ENCODE measurements around the gene MARCO.
"Not testable (repeated sequence)": the region's sequence is repeated elsewhere in the genome, so short reads cannot be mapped to it uniquely, and the experiment has no call there.

Gene MARCO

GRCh38 chr2:119009110-119009509, 67.1 kb downstream of the MARCO start:
- no peak for DNase-seq

- no peak for DNase-seq
Observed at GRCh38 chr2:119010336-119010735, 68.3 kb downstream of the MARCO start.

GRCh38 chr2:119011162-119011909, 69.3 kb downstream of the MARCO start:
- DNase-seq = no peak

- no peak for DNase-seq
Observed at GRCh38 chr2:119011910-119012209, 69.9 kb downstream of the MARCO start.

- no peak for DNase-seq
Observed at GRCh38 chr2:119012345-119013301, 70.6 kb downstream of the MARCO start.

- DNase-seq = no peak
Observed at GRCh38 chr2:119013671-119014070, 71.7 kb downstream of the MARCO start.

- no peak for DNase-seq
Observed at GRCh38 chr2:119015845-119016244, 73.9 kb downstream of the MARCO start.

GRCh38 chr2:119019521-119019920, 77.5 kb downstream of the MARCO start:
- no peak for DNase-seq

- DNase-seq = no peak
Observed at GRCh38 chr2:119022678-119023077, 80.7 kb downstream of the MARCO start.

GRCh38 chr2:119023534-119023933, 81.5 kb downstream of the MARCO start:
- DNase-seq = no peak

GRCh38 chr2:119024152-119024551, 82.2 kb downstream of the MARCO start:
- DNase-seq = no peak

- no peak for DNase-seq
Observed at GRCh38 chr2:119024568-119024967, 82.6 kb downstream of the MARCO start.

- DNase-seq = no peak
Observed at GRCh38 chr2:119025013-119025412, 83.0 kb downstream of the MARCO start.

GRCh38 chr2:119025762-119026351, 83.9 kb downstream of the MARCO start:
- DNase-seq = no peak

GRCh38 chr2:119026890-119027289, 84.9 kb downstream of the MARCO start:
- DNase-seq = no peak

- DNase-seq = no peak
Observed at GRCh38 chr2:119028327-119029174, 86.6 kb downstream of the MARCO start.

- no peak for DNase-seq
Observed at GRCh38 chr2:119029297-119029696, 87.3 kb downstream of the MARCO start.

- DNase-seq = not testable (repeated sequence)
Observed at GRCh38 chr2:119037922-119038321, 95.9 kb downstream of the MARCO start.

GRCh38 chr2:119040730-119041129, 98.7 kb downstream of the MARCO start:
- DNase-seq = no peak

All from T-helper 9 cell (primary cell).